Neural cell (in vitro differentiated cells): Measurements from ENCODE around the gene NGDN. TPM values are rescaled to one million over a fixed set of nuclear protein-coding genes. Genes with fewer than 3 reads are reported as not detected.
A peak's percentile ranks its signal among the peaks of the same experiment; 100 is the strongest.

Source experiments
- H2AFZ ChIP-seq: fragments of 200-600, 300-800 bp; sonication (generic), shearing (Covaris generic); 2 replicates; pipeline ENCODE4 v1.6.0; 2014; ENCODE audit warnings: low read depth, mild to moderate bottlenecking, antibody characterized with exemption, low read length, moderate library complexity
- H3F3A ChIP-seq: fragments of 200-600 bp; shearing (Covaris generic); 2 replicates; pipeline ENCODE4 v1.6.1; 2016; ENCODE audit warnings: mild to moderate bottlenecking, moderate library complexity, mixed read lengths, antibody characterized with exemption, low read length; ENCODE audit not compliant: insufficient read depth, poor library complexity, severe bottlenecking
- H3K27ac ChIP-seq: fragments of 200-600, 300-800 bp; sonication (generic), shearing (Covaris generic); 2 replicates; pipeline ENCODE4 v1.5.1; 2014; ENCODE audit warnings: mild to moderate bottlenecking, low read length, moderate library complexity
- H3K27me3 ChIP-seq: fragments of 300-800, 200-600 bp; sonication (generic), shearing (Covaris generic); 2 replicates; pipeline ENCODE4 v1.6.0; 2014; ENCODE audit warnings: mild to moderate bottlenecking, low read depth, low read length, moderate library complexity; ENCODE audit not compliant: insufficient read depth
- H3K36me3 ChIP-seq: fragments of 300-800, 200-600 bp; sonication (generic), shearing (Covaris generic); 2 replicates; pipeline ENCODE4 v1.5.1; 2014; ENCODE audit warnings: mild to moderate bottlenecking, antibody characterized with exemption, low read length, moderate library complexity; ENCODE audit not compliant: insufficient read depth
- H3K4me2 ChIP-seq: fragments of 300-800, 200-600 bp; sonication (generic), shearing (Covaris generic); 2 replicates; pipeline ENCODE4 v1.6.0; 2014; ENCODE audit warnings: mild to moderate bottlenecking, low read length
- H3K4me3 ChIP-seq: fragments of 300-800, 200-600 bp; sonication (generic), shearing (Covaris generic); 2 replicates; pipeline ENCODE4 v1.5.1; 2014; ENCODE audit warnings: mild to moderate bottlenecking, low read length, moderate library complexity
- H3K79me2 ChIP-seq: fragments of 200-600 bp; shearing (Covaris generic); replicated peaks from 2 replicates; pipeline ENCODE4 v1.6.0; 2014; ENCODE audit warnings: mild to moderate bottlenecking, low read length, moderate library complexity; ENCODE audit not compliant: insufficient read depth
- H3K9ac ChIP-seq: fragments of 300-800, 200-600 bp; sonication (generic), shearing (Covaris generic); 2 replicates; pipeline ENCODE4 v1.6.1; 2016; ENCODE audit warnings: mild to moderate bottlenecking, low read length, mixed read lengths
- H3K9me2 ChIP-seq: fragments of 200-600 bp; shearing (Covaris generic); 2 replicates; pipeline ENCODE4 v1.6.1; 2016; ENCODE audit warnings: mild to moderate bottlenecking, low read length, mixed read lengths; ENCODE audit not compliant: insufficient read depth
- H3K9me3 ChIP-seq: fragments of 200-600, 300-800 bp; sonication (generic), shearing (Covaris generic); 2 replicates; pipeline ENCODE4 v1.6.1; 2016; ENCODE audit warnings: mild to moderate bottlenecking, mixed run types, low read length, moderate library complexity, mixed read lengths
- H4K20me1 ChIP-seq: fragments of 200-600 bp; shearing (Covaris generic); 2 replicates; pipeline ENCODE4 v1.6.1; 2016; ENCODE audit warnings: mild to moderate bottlenecking, mixed run types; ENCODE audit not compliant: insufficient read depth
- CTCF ChIP-seq: fragments of 450-650 bp; IDR thresholded peaks from 2 replicates; pipeline ENCODE4 v1.5.1; 2014; ENCODE audit warnings: antibody characterized with exemption, mild to moderate bottlenecking, moderate library complexity; ENCODE audit not compliant: poor library complexity, severe bottlenecking
- EP300 ChIP-seq: fragments of 450-650 bp; conservative IDR thresholded peaks from 2 replicates; pipeline ENCODE4 v1.6.1; 2014; ENCODE audit warnings: antibody characterized with exemption, mild to moderate bottlenecking, moderate library complexity; ENCODE audit not compliant: poor library complexity, severe bottlenecking
- EZH2 ChIP-seq: fragments of 200-600, 300-800 bp; shearing (Covaris generic), sonication (generic); IDR thresholded peaks from 2 replicates; pipeline ENCODE4 v1.6.1; 2014; ENCODE audit warnings: antibody characterized with exemption, low read length, borderline replicate concordance, mild to moderate bottlenecking; ENCODE audit not compliant: insufficient read depth, poor library complexity, severe bottlenecking
- MXI1 ChIP-seq: fragments of 450-650 bp; conservative IDR thresholded peaks from 2 replicates; pipeline ENCODE4 v1.6.1; 2014; ENCODE audit warnings: antibody characterized with exemption, mild to moderate bottlenecking; ENCODE audit not compliant: poor library complexity, severe bottlenecking
- POLR2AphosphoS5 ChIP-seq: IDR thresholded peaks from 2 replicates; pipeline ENCODE4 v1.6.1; 2012
- RAD21 ChIP-seq: fragments of 450-650 bp; conservative IDR thresholded peaks from 2 replicates; pipeline ENCODE4 v1.6.1; 2014; ENCODE audit warnings: antibody characterized with exemption, mild to moderate bottlenecking, moderate library complexity
- SMC3 ChIP-seq: fragments of 450-650 bp; conservative IDR thresholded peaks from 2 replicates; pipeline ENCODE4 v1.6.1; 2014; ENCODE audit warnings: antibody characterized with exemption, mild to moderate bottlenecking, moderate library complexity; ENCODE audit not compliant: poor library complexity
- TAF1 ChIP-seq: IDR thresholded peaks from 2 replicates; pipeline ENCODE4 v1.6.1; 2012; ENCODE audit warnings: low read depth
- polyA plus RNA-seq: library from polyadenylated mRNA; depleted of rRNA; stranded (reverse); fragments of >200 nt; gene quantifications from 2 replicates; pipeline ENCODE4 v1.2.3, GENCODE V29; 2014
- TF ChIP-seq, protein P1 (sequence below): IDR thresholded peaks from 2 replicates; pipeline ENCODE4 v1.6.1; 2012; ENCODE audit warnings: borderline replicate concordance

NGDN gene
- polyA plus RNA-seq, 1 donor from 2014 or later = 137 TPM

- H3K9me3 ChIP-seq = no peaks in the 10 kb centered on the region
- peak overlapping the region; percentile 82 for H3K27ac ChIP-seq
- TF ChIP-seq RAD21 = no peak
- no peak for TF ChIP-seq SMC3
- TF ChIP-seq, protein P1, sequence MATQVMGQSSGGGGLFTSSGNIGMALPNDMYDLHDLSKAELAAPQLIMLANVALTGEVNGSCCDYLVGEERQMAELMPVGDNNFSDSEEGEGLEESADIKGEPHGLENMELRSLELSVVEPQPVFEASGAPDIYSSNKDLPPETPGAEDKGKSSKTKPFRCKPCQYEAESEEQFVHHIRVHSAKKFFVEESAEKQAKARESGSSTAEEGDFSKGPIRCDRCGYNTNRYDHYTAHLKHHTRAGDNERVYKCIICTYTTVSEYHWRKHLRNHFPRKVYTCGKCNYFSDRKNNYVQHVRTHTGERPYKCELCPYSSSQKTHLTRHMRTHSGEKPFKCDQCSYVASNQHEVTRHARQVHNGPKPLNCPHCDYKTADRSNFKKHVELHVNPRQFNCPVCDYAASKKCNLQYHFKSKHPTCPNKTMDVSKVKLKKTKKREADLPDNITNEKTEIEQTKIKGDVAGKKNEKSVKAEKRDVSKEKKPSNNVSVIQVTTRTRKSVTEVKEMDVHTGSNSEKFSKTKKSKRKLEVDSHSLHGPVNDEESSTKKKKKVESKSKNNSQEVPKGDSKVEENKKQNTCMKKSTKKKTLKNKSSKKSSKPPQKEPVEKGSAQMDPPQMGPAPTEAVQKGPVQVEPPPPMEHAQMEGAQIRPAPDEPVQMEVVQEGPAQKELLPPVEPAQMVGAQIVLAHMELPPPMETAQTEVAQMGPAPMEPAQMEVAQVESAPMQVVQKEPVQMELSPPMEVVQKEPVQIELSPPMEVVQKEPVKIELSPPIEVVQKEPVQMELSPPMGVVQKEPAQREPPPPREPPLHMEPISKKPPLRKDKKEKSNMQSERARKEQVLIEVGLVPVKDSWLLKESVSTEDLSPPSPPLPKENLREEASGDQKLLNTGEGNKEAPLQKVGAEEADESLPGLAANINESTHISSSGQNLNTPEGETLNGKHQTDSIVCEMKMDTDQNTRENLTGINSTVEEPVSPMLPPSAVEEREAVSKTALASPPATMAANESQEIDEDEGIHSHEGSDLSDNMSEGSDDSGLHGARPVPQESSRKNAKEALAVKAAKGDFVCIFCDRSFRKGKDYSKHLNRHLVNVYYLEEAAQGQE = no peak
- no peak for TF ChIP-seq TAF1
- no peak for TF ChIP-seq POLR2AphosphoS5
- no peak for TF ChIP-seq EP300
- no peak for TF ChIP-seq EZH2
- TF ChIP-seq CTCF = no peak
- TF ChIP-seq MXI1 = no peak
- no peaks in the 10 kb centered on the region for H3K9me2 ChIP-seq
- H3K36me3 ChIP-seq = no peaks in the 10 kb centered on the region
- H3K9ac ChIP-seq = peak overlapping the region; percentile 48
- peak overlapping the region; percentile 45 for H3K4me3 ChIP-seq
- H4K20me1 ChIP-seq = no peaks in the 10 kb centered on the region
- H3K27me3 ChIP-seq = no peaks in the 10 kb centered on the region
- H3K79me2 ChIP-seq = peaks cover 18% of the 10 kb centered on the region
- peaks cover 5% of the 10 kb centered on the region for H3F3A ChIP-seq
- peak overlapping the region; percentile 47 for H2AFZ ChIP-seq
- H3K4me2 ChIP-seq = no peak overlapping the region
These were observed 788 bp upstream of the NGDN start for GRCh38 chr14:23468704-23469126.

GRCh38 chr14:23469906-23470403, 452 bp downstream of the NGDN start:
- peak overlapping the region; percentile 83 for H3K9ac ChIP-seq

More at GRCh38 chr14:23469906-23470403, 452 bp downstream of the NGDN start:
- Histone ChIP-seq H3K36me3 (peaks cover 2% of the 10 kb centered on the region), H2AFZ (peak overlapping the region; percentile 56), H3K9me3 (no peaks in the 10 kb centered on the region), H3K9me2 (no peaks in the 10 kb centered on the region), H3K4me2 (peak overlapping the region; percentile 57), H3K79me2 (peaks cover 18% of the 10 kb centered on the region), H3F3A (peaks cover 5% of the 10 kb centered on the region), H3K4me3 (peak overlapping the region; percentile 69), H3K27me3 (no peaks in the 10 kb centered on the region), H3K27ac (peak overlapping the region; percentile 78), H4K20me1 (no peaks in the 10 kb centered on the region)
- TF ChIP-seq SMC3 (no peak), RAD21 (no peak), MXI1 (peak; percentile 39), TAF1 (no peak), POLR2AphosphoS5 (no peak)
